Brain microvascular endothelial cell (primary cell): ENCODE data around the gene HAUS2.
"Not testable (repeated sequence)": the region's sequence is repeated elsewhere in the genome, so short reads cannot be mapped to it uniquely, and the experiment has no call there.

Experiments
- DNase-seq: peaks from one replicate; pipeline ENCODE4 v3.0.0-alpha.2; 2020
- H3K27ac ChIP-seq: fragments of 250-450 bp; sonication (Bioruptor Pico); 2 replicates; pipeline ENCODE4 v1.5.1; 2020; ENCODE audit warnings: mild to moderate bottlenecking, moderate library complexity
- H3K27me3 ChIP-seq: fragments of 250-450 bp; sonication (Bioruptor Pico); replicated peaks from 2 replicates; pipeline ENCODE4 v1.5.1; 2020; ENCODE audit warnings: mild to moderate bottlenecking
- H3K36me3 ChIP-seq: fragments of 250-450 bp; sonication (Bioruptor Pico); replicated peaks from 2 replicates; pipeline ENCODE4 v1.5.1; 2020; ENCODE audit warnings: mild to moderate bottlenecking
- H3K4me3 ChIP-seq: 2 replicates; pipeline ENCODE4 v1.5.1; 2011; ENCODE audit warnings: low read depth, mild to moderate bottlenecking, control low read depth, low read length, moderate library complexity
- in situ Hi-C: cut with HindIII; loops from 2 replicates; pipeline ENCODE4 v1.10.0; 2017; ENCODE audit warnings: low sequenced_read_pairs, low pct_ligation_motif_present
- TF ChIP-seq, protein P1 (sequence below): IDR thresholded peaks from 2 replicates; pipeline ENCODE4 v1.5.1; 2011; ENCODE audit warnings: low read depth, mild to moderate bottlenecking, moderate library complexity, low read length, control low read depth, inconsistent platforms; ENCODE audit errors: missing control alignments

Gene HAUS2

DNA sequence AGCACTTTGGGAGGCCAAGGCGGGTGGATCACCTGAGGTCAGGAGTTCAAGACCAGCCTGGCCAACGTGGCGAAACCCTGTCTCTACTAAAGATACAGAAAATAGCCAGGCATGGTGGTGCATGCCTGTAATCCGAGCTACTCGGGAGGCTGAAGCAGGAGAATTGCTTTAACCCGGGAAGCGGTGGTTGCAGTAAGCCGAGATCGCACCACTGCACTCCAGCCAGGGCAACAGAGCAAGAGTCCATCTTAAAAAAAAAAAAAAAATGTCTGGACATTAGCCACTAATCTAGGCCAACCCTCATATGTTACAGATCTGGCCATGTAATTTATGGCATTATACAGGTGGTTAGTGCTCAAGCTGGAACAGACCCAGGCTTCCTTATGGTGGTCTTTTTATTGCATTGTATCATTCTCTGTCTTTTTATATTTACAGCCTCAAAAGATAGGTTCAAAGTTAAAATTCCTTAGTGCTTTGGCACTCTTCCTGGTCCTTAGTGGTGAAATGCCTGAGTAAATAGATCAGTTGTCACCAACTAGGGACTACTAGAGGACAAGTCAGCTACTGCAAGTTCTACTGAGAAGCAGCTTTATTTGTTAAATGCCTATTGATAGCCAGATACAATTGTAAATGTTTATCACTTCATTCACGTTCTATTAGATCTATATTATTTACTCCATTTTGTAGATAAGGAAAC lies 42.7 kb downstream of the HAUS2 start:
- Histone ChIP-seq H3K36me3 (no peaks in the 10 kb centered on the region), H3K4me3 (no peak overlapping the region), H3K27ac (no peak overlapping the region), H3K27me3 (no peaks in the 10 kb centered on the region)
- in situ Hi-C loops: no loop called here
- TF ChIP-seq, protein P1, sequence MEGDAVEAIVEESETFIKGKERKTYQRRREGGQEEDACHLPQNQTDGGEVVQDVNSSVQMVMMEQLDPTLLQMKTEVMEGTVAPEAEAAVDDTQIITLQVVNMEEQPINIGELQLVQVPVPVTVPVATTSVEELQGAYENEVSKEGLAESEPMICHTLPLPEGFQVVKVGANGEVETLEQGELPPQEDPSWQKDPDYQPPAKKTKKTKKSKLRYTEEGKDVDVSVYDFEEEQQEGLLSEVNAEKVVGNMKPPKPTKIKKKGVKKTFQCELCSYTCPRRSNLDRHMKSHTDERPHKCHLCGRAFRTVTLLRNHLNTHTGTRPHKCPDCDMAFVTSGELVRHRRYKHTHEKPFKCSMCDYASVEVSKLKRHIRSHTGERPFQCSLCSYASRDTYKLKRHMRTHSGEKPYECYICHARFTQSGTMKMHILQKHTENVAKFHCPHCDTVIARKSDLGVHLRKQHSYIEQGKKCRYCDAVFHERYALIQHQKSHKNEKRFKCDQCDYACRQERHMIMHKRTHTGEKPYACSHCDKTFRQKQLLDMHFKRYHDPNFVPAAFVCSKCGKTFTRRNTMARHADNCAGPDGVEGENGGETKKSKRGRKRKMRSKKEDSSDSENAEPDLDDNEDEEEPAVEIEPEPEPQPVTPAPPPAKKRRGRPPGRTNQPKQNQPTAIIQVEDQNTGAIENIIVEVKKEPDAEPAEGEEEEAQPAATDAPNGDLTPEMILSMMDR: peak; percentile 23
- peak; percentile 25 for DNase-seq

- H3K27ac ChIP-seq: no peak overlapping the region
- no peaks in the 10 kb centered on the region for H3K36me3 ChIP-seq
- DNase-seq: no peak
- in situ Hi-C loops: no loop called here
- TF ChIP-seq, protein P1: no peak
- H3K27me3 ChIP-seq: no peaks in the 10 kb centered on the region
- no peak overlapping the region for H3K4me3 ChIP-seq
These were observed 44.1 kb downstream of the HAUS2 start for GRCh38 chr15:42592716-42593115.

- no peaks in the 10 kb centered on the region for H3K36me3 ChIP-seq
- H3K27ac ChIP-seq: no peak overlapping the region
- no peak for DNase-seq
- no peak overlapping the region for H3K4me3 ChIP-seq
- in situ Hi-C loops: no loop called here
- no peaks in the 10 kb centered on the region for H3K27me3 ChIP-seq
- TF ChIP-seq, protein P1: no peak
These were observed 44.5 kb downstream of the HAUS2 start for GRCh38 chr15:42593143-42593542.

DNA sequence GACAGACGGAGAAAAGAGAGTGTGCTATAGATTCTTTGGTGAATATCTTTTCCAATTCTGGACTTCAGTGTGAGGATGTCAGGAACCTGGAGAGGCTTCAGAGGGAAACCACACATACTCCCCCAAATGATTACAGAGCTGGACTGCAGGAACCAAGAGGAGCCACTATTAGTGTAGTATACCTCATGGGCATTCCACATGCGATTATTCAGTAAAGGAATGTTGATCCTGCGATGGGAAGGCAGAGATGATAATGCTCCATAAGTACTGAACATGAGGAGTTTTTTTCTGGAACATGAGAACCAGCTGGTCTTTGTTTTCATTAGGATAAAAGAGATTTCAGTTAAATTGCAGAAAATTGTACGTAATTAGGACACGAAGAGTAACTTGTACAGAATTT lies 45.5 kb downstream of the HAUS2 start:
- Histone ChIP-seq H3K36me3 (no peaks in the 10 kb centered on the region), H3K4me3 (no peak overlapping the region), H3K27me3 (no peaks in the 10 kb centered on the region), H3K27ac (no peak overlapping the region)
- TF ChIP-seq, protein P1: no peak
- no peak for DNase-seq
- in situ Hi-C loops: no loop called here

DNA sequence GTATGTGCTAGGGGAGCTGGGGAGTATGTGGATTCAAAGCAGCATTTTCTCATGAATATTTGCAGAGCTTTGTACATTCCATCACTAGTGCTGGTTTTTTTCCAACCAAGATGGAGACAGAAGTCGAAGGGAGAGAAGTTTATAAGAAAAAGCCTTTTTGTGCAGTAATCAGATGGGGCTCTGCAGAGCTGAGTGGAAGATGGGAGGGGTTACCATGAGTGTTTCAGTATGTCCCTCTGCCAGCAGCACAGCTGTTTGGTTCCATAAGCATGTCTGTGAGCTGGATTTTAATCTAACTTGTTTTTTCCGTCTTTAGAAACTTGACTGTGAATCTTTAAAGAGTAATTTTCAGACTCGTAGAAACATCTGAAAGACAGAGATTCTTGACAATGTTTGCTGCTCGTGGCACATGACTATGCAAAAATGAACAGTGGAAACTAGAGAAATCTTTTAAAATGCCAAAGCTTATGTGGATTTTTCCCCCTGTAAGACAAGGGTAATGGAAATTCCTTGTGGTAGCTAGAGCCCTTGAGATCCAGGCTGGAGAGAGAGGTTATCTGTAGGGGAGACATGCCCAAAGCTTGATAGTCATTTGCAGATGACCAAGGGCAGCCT lies 47.1 kb downstream of the HAUS2 start:
- H3K27ac ChIP-seq: no peak overlapping the region
- no peak for DNase-seq
- H3K27me3 ChIP-seq: no peaks in the 10 kb centered on the region
- in situ Hi-C loops: no loop called here
- TF ChIP-seq, protein P1: no peak
- H3K36me3 ChIP-seq: no peaks in the 10 kb centered on the region
- H3K4me3 ChIP-seq: no peak overlapping the region

GRCh38 chr15:42601316-42601715 lies 52.7 kb downstream of the HAUS2 start:
- H3K27ac ChIP-seq, H3K36me3 ChIP-seq, DNase-seq, H3K4me3 ChIP-seq, H3K27me3 ChIP-seq, in situ Hi-C loops: not testable (repeated sequence)
